Stimulated activated CD4-positive, alpha-beta T cell treated with anti-CD3 and anti-CD28 coated beads, Interleukin-4, amount 100 ng/mL, for 4 hours (primary cell): ENCODE data around the gene GRID1.

Experiments used
- DNase-seq, 2 experiments: peaks; one replicate each; pipeline ENCODE4 v3.0.0-alpha.2; 2020

Gene GRID1

DNA sequence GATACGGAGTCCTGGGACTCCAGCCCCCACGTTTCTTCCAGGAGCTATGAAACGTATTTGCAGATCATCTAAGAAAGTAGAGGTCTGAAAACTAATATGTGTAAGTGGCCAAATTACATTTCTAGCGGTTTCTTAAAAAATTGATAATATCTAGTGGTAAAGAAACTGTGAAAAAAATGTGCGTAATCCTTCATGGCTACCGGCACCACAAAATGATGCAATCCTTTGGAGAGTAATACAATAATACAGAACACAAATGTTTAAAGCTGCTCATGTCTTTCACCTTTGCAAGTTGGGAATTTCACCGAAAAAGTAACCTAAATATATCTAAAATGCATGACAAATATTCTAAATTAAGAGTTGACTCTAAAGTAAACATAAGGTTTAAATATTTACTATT lies 742.1 kb downstream of the GRID1 start:
- DNase-seq = no peak

DNA sequence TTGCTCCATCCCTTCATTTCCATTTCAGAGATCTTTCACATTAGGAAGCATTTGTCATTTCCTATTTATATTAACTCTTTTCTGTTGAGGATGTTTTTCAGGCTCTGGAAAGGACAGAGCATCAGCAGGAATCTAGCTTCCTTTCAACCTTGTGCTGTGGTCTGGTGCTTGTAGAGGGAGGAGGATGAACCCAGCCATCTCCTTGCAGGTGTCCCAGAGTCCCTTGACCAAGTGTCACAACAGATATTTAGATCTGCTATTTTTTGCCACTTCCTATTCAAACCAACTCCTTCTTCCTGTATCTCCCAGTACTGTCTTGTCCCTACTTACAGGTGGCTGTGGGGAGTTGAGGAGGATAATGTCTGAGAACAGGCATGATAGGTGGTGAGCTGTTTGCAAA lies 742.8 kb downstream of the GRID1 start:
- DNase-seq = no peak

DNA sequence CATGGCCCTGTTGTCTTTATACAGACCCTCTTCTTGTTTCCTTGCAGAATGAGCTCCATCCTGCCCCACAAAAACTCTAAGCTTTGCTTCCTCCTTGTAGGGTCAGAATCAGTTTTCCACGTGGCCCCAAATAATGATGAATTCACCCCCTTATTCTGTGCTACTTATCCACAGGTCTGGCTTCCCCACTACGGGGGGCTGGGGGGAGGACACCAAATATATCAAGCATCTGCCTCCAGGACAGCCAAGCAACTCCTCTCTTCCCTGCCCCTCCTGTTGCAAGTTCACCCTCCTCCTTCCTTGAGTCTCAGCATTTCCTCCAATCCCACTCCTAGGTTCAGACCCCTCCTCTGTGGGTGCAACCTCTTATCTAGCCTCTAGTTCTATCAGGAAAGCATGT lies 743.3 kb downstream of the GRID1 start:
- DNase-seq = no peak

DNA sequence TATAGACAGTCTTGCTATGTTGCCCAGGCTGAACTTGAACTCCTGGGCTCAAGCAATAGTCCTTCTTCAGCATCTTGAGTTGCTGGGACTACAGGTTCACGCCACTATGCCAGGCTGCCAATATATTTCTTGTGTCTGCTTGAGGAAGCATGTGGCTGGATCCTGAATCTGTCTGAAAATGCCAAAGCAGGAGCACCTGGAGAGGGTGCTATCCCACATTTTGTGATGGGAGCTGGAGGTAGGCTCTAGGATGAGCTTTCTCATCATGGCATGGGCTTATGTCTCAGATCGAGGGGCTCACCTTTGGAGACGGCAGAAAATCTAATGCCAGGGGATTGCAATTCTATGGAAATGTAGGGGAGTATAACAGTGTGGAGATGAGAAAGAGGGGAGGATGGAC lies 744.2 kb downstream of the GRID1 start:
- no peak for DNase-seq

DNA sequence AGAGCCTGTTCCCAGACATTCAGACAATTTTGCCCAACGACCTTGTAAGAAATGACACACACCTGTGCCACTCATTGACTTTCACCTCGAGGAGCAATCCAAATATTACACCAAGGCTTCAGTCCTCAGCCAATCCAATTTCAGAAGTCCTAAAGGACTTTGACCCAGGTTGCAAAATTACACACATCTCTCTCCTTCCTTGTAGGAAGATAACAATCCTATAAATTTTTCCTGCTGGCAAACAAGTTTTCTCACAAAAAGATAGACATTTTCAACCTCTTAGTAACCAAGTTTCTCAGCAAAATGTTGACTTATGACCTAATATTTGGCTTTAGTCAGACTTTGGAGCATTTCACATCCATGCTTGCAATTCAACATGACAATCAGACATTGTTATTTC lies 745.0 kb downstream of the GRID1 start:
- DNase-seq = no peak

DNA sequence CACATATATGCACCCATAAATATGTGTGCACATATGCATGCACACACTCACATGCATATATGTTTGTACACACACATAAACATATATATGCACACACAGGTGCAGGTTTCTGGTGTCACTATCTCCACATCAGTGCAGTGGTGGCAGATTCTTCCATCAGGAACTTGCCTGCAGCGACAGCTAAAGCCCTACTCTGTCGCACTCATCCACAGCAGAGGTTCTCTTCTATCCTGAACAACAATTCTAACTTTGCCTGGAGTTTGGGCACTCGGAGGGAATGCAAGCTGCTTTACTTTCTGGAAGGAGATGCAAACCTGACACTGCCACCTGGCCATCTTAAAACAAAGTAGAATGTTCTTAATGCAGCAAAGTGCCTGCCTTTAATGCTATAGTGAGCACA lies 745.8 kb downstream of the GRID1 start:
- DNase-seq = no peak

DNA sequence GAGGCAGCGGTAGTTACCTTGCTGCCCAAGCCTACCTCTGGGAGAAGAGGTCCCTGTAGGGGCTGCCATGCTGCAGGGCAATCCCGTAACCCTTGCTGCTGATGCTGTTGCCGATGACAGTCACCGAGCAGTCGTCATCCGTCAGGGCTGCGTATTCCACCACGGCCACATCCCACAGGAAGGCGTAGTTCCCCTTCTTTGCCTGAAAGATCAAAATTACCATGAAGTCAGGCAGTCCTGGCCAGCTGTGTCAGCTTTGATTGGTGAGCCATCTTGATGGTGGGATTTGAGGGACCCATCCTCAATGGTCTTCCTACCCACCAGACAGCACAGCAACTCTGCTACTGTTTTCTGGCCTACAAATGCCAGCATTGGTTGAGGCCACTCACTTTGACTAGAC lies 746.8 kb downstream of the GRID1 start:
- DNase-seq = no peak

DNA sequence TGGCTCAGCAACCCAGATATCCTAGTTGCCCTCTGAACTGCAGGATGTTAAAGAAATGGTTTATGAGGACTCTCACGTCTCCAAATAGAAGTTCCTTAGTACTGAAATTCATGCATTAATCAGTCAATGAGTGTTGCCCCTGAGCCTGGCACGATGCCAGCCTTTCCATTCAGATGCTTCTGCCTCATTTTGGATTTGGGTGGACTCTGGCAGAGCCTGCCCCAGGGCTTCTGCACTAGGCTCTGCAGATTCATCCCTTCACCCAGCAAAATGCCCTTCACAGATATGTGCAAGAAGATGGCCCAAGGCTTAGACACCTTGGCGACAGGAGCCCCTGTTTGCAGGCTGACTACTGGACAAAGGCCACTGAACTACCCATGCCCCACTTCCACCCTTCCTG lies 747.8 kb downstream of the GRID1 start:
- no peak for DNase-seq

DNA sequence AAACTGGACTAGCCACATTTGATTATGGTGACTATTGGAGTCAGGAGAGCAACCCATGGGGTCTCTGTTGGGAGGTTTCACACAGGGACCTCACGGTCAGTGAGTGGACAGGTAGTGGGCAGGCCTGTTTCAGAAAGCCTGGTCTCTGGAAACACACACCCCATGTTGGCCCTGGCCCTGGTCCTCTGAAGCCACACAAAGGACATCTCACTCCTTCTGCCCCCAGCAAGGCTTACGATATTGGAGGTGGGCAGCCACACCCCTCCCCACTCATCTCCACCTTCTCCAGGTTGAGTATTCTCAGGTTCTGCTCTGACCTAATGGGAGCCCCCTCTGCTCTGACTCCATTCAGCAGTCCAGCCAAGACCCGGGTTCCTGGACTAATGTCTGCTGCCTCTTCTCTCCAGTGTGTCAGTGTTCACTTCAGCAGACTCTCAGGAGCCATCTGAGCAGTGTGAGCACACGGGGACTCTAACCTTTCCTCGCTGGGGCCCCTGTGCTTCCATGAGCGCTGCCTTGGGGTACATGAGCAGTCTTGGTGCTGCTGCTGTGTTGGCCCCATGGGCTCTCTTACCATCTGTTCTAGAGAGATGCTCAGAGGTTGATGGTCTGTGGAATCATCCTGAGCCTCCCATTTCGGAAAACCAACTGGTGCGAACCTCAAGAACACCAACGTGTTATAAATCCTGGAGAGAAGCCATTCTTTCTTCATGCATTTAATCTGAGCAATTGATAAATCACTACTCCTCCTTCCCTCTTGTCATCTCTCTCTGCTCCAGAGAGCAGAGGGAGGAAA lies 748.6 kb downstream of the GRID1 start:
- DNase-seq = no peak

DNA sequence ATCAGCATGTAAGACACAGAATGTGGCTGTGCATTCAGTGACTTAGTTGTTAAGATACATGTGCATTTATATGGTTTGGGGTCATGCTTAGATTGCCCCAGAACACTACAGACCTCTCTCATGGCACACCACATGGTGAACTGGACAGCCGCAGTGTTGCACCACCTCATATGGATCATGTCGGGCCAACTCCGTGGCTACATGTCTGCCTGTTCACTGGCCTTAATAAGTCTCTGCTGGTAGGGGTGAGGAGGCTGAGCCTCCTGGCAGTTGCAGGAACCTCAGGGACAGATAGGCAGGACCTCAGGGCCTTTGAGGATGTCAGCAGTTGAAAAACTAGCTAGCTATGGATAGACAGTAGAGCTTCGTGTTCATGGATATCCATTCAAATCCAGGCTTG lies 751.0 kb downstream of the GRID1 start:
- DNase-seq = no peak

DNA sequence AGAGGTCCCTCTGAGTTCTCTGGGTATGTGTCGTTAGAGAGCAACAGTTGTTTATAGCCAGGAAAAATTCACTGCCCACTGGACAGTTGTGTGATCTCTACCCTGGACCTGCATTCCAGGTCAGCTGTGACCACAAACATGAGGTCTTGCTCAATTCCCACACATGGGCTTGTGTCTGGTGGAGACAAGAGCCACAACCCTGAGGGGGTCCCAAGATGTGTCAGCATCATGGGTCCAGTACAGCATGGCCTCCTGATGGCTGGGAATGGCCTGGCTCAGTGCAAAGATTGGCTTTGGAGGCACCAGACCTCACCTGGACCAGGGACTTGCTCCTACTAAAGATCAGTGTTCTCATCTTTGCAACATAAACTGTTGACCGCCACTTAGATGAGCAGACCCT lies 751.6 kb downstream of the GRID1 start:
- DNase-seq = no peak

DNA sequence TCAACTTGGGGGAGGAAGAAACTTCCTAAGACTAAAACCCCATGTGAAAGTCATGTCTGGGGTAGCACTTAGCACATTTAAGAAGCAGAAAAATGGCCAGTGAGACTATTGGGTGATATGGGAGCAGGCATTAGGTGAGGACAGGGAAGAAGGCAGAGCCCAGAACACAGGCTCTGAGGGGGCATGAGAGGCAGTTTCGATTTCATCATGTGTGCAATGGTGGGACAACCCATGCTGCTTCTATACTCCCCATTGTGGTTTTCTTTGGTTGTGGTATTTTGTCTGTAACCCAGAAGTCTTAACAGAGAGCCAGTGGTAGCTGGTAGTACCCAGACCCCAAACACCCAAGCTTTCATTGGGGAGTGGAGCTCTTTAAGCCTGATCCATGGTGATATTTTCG lies 752.0 kb downstream of the GRID1 start:
- no peak for DNase-seq

DNA sequence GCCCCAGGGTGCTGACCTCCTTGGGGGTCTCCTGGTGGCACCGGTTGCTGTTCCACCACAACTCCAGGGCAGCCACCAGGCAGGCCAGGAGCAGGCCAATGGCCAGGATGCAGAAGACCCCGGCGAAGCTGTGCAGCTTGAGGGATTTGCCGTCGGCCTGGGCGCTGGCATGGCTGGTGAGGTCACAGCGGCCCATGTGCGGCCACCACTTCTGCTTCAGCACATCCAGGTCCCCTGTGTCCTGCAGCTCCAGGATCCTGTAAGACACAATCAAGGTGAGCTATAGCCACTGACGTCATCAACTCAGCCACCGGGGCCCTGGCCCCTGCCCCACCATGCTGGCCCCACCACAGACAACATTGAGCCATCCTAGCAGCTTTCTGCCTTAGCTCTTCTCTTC lies 753.2 kb downstream of the GRID1 start:
- no peak for DNase-seq

DNA sequence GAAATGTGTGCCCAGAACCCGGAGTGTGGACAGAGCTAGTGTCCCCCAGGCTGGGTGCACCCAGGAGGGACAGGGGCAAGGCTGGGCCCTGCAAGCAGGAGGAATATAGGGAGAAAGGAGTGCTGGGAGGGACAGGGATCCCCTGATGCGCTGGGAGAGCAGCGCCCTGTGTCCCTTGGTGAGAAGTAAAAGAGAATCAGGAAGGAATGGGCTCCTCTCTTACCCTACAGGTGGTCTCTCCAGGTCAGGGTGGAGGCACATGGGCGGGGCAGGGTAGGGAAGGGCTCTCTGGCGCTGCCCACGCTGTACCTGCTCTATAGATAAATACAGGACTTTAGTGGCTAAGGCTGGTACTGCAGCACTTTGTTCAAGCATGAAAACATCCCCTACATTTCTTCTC lies 753.8 kb downstream of the GRID1 start:
- DNase-seq = no peak

DNA sequence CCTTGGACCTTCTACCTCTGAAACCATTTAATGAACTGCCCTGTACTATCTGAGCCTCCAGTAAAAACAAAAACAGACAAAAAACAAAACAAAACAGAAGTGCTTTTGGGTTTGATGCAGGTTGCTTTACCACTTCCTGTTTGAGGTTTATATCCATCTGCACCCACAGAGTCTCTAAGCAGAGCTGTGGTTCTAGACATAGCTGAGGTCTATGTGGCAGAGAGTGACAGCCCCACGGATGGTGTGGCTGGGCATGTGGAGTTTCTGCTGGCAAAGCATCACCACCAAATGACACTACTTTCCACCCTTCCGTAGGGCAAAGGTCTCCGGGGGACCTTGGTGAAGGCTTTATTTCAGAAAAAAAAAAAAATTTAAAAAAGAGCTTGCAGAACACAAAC lies 754.2 kb downstream of the GRID1 start:
- DNase-seq = no peak

DNA sequence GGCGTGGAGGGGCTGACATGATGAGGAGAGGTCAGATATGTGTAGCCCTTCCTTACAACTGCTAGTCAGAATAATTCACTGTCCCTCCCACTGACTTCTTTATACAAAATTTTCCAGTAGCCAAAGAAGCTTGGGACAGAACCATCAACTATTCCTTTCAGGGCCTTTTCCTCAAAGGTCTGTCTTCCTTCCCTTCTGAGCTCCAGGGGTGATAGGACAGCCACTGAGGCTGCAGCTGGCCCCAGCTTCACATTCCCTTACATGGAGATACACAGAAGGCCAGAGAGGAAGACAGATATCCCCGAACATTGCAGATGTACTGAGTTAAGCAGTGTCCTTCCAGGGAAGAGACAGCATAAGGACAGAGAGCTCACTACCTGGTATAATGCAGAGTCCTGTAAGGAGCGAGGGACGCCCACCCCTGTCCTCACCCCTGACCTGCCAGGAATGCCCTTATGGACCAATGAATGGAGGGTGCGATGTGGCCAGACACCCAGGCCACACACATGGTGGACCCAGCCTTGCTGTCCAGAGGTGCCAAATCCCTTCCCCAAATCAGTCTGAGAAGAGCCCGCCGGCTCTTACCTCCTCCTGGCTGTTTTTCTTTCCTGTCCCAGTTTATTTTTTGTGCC lies 754.7 kb downstream of the GRID1 start:
- DNase-seq = no peak

DNA sequence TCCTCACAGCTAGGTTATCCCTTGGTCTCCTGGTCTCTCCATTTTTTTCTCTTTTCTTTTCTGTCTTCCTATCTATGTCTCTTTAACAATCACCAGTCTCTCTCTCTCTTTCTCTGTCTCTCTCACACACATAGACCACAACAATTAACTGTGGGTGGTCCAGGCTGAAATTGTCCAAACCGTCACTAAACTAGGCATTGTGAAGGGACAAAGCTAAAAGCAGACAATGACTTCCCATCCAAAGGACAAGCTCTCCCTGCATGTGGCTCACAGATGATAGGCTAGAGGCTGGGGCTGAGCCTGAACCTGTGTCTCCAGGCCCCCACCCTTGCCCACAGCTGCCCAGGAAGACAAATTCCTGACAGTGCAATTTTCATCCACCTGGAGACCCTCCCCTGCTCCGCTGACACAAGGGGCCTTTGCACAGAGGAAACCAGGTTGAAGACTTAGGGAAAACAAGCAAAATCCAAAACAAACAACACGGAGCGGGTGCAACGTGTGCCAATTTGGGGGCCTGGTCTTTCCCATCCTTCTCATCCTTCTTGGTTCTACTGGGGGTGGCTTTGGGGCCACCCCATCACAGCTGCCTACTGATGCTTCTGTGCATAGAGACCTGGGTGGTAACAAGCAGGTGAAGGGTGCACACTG lies 755.4 kb downstream of the GRID1 start:
- no peak for DNase-seq

DNA sequence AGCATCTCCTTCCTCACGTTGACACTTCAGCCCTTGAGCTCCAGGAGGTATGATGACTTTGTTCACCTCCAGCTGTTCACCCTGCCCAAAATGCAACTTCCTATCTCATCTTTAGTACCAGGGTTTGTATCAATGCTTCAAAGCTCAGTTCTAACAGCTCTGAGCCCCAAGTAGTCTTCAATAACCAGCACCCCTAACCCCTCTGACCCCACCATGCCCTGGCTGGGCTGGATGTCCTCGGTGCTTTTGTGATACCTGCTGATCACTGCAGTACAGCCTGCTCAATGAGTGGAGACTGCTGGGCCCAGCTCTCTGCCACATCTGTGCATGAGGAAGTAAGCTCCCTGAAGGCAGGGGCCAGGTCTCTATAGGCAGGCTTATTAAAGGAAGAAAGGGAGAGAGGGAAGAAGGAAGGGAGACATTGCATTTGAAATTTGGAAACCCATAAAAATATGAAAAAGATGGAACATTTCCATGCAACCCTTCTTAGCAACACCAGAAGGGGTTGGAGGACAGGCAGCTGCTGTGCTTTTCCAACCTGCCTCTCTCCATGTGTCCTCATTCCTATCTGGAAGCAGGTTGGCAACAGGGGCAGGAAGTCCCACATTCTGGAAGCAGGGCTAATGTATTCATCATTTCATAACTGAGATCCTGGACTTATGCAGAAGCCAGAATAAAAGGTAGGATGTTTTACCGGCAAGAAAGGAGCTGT lies 756.1 kb downstream of the GRID1 start:
- no peak for DNase-seq

DNA sequence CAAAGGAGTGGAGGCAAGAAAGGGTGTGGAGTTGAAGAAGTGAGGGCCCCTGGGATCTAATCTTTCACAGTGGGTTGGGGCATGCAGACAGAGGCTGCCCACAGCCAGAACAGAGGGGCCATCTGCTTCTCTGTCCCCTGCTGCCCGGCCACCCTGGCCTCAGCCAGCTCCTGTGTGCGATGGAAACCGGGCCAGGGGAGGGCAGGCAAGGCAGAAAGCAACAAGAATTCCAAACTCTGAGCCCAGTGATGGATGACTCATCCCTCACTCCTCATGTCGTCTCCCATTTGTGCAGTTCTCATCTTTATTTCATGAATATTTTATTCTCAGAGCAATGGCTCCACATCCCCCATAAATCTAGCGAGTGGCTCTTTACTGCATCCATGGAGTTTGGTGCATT lies 757.1 kb downstream of the GRID1 start:
- no peak for DNase-seq

DNA sequence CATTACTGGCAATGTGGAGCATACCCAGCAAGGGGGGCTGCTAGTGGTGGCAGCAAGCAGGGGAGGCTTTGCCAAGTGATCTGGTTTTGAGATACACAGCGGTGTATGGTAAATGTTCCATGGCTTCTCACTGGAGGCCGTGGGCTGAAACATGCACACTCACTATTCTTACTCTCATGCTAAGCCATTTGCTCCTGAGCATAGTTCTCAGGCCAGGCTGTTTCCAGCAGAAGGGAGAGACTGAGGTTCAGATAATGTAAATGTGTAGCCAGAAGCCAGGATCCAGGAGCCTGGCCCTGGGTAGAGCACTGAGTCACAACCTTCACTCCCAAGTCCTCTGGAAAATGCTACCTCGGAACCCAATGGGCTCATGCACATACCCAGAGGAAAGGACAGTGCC lies 757.9 kb downstream of the GRID1 start:
- no peak for DNase-seq

DNA sequence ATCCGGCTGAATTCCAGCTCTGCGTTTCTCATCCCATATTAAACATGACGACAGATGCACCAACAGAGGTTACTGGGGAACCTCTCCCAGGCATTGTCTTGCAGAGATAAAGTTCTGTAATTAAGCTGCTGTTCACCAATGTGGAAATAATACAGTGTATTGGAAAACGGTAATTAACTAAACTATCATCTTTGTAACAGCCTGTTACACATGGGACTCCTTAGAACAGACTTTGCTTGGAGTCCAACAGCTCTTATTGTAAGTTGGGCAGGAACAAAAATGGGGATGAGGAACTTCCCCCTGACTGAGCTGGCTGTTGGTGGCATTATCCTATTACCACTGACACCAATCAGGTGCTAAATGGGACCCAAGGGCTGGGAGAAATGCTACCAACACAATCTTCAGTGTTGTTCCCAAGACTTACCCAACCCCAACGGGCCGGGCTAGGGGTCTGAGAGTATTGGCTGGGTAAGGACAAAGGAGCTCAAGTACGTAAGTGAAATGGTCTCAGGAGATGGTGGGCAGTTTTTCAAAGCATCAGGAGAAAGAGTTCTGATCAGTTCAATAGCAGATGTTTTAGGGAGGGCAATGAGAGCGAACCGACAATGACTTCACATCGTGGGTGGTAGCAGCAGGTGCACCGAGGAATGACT lies 759.4 kb downstream of the GRID1 start:
- DNase-seq = no peak

DNA sequence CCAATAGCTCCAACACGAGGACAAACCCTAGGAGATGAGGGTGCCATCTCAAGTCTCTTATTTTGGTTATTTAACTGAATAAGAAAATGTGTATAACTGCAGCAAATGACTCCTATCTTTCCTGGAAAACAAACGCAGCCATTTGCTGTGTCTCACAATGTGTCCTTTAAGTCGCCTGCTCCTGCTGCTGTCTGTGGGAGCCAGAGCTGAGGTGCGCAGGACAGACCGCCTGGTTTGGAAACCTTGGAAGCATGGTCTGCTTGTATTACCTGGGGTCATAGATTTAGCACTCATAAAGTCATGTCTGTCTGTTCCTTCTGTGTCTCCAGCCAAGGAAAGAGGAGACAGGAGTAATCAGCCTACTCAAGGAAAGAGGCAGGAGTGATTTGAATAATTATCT lies 760.2 kb downstream of the GRID1 start:
- no peak for DNase-seq

DNA sequence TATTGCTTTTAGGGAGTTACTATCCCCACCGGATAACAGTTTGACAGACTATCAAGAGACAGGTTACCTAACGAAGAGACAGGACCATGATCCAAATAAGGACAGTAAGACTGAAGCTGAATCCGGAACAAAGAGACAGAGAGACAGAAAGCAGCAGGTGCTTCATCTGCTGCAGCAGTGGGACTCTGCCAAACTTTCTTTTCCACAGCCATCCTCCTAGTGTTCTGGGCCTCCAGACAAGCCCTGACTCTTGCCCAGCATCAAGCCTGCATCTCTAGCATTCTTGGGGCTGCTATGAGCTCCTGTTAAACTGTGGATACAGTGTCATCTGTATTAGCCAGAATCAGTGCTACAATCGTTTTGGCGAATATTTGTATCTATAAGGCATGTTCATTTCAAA lies 761.7 kb downstream of the GRID1 start:
- no peak for DNase-seq
